Measurements from ENCODE around the gene DPYSL3. TPM values are rescaled to one million over a fixed set of nuclear protein-coding genes. Genes with fewer than 3 reads are reported as not detected.

Gene DPYSL3
- polyA plus RNA-seq, 1 of the 3 experiments (the other 2 are of a cell fraction) = 123 TPM

DNA sequence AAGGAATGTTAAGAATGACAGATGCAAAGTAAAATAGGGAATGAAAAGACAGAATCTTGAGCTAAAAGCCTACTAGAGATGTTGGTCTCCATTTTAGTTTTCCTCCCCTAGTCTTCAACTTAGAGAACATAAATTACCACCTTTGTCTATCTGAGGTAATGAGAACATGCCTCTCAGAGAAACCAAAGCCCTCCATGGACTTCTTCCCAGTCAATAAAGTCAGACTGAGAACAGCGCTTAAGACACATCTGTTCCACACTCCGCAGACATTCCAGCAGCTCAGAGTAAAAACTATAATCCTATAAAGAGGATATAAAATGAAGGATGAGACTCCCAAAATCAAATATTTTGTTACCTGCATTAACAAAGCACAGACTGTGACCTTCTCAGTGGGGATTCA, 79.2 kb downstream of the DPYSL3 start (continued):
- TF ChIP-seq EZH2phosphoT487 (IDR thresholded peaks at IDR 0.05; ENCODE audit: borderline replicate concordance, low read depth) = no peak
- TF ChIP-seq RAD21 (IDR thresholded peaks at IDR 0.05; ENCODE audit: low read length) = no peak

- Histone ChIP-seq H3K4me3 (ENCODE audit: low read depth in 2 of 2, low read length in 1 of 2) (no peak overlapping the region), H3K9me3 (no peaks in the 10 kb centered on the region), H3K4me1 (ENCODE audit: control insufficient read depth in 1 of 2, insufficient read depth in 2 of 2, low read depth in 1 of 2, low read length in 1 of 2) (peaks cover 14 to 27% of the 10 kb centered on the region in 2 experiments; a peak in 3 of 4 replicates), H3K27me3 (ENCODE audit: insufficient read depth) (no peaks in the 10 kb centered on the region), H3K27ac (ENCODE audit: low read depth in 2 of 2, low read length in 1 of 2) (peak overlapping the region; percentile 16 to 28; a peak in 1 of 4 replicates), H3F3A (replicated peaks; ENCODE audit: insufficient read depth) (peaks cover 8% of the 10 kb centered on the region), H3K9ac (no peak overlapping the region), H3K9me2 (no peaks in the 10 kb centered on the region), H3K79me2 (ENCODE audit: insufficient read depth) (peaks cover 85% of the 10 kb centered on the region), H2AFZ (ENCODE audit: low read depth) (no peak overlapping the region), H3K36me3 (replicated peaks in 1 of 2; ENCODE audit: control insufficient read depth in 1 of 2, insufficient read depth in 2 of 2, low read length in 1 of 2) (peaks cover 15 to 25% of the 10 kb centered on the region in 2 experiments), H3K4me2 (peak overlapping the region; percentile 1; the same call in 1 of the 2 replicates), H4K20me1 (ENCODE audit: insufficient read depth) (peaks cover 55% of the 10 kb centered on the region)
- POLR2A ChIA-PET = no interaction called here
- no peak for DNase-seq
- CTCF ChIA-PET = interaction anchor here (1.1 to 1.4 kb wide), 4 partner anchors 9 to 150 kb away, joined by 3 to 4 read pairs (median 3); no protein-coding TSS in a partner anchor
- TF ChIP-seq SMC3 (IDR thresholded peaks at IDR 0.05; ENCODE audit: low read depth, low read length) (no peak), PBX3 (IDR thresholded peaks at IDR 0.05) (0 out of 2 replicates have a peak, but pooled peaks have one; percentile 17), TAF1 (IDR thresholded peaks at IDR 0.05; ENCODE audit: borderline replicate concordance, low read depth, low read length) (no peak)
- TF ChIP-seq, protein P1, sequence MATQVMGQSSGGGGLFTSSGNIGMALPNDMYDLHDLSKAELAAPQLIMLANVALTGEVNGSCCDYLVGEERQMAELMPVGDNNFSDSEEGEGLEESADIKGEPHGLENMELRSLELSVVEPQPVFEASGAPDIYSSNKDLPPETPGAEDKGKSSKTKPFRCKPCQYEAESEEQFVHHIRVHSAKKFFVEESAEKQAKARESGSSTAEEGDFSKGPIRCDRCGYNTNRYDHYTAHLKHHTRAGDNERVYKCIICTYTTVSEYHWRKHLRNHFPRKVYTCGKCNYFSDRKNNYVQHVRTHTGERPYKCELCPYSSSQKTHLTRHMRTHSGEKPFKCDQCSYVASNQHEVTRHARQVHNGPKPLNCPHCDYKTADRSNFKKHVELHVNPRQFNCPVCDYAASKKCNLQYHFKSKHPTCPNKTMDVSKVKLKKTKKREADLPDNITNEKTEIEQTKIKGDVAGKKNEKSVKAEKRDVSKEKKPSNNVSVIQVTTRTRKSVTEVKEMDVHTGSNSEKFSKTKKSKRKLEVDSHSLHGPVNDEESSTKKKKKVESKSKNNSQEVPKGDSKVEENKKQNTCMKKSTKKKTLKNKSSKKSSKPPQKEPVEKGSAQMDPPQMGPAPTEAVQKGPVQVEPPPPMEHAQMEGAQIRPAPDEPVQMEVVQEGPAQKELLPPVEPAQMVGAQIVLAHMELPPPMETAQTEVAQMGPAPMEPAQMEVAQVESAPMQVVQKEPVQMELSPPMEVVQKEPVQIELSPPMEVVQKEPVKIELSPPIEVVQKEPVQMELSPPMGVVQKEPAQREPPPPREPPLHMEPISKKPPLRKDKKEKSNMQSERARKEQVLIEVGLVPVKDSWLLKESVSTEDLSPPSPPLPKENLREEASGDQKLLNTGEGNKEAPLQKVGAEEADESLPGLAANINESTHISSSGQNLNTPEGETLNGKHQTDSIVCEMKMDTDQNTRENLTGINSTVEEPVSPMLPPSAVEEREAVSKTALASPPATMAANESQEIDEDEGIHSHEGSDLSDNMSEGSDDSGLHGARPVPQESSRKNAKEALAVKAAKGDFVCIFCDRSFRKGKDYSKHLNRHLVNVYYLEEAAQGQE (IDR thresholded peaks at IDR 0.05; ENCODE audit: low read depth, low read length) = no peak
- WGBS (ENCODE audit: low lambda C conversion rate) = 75% methylated on average over 1 of the region's 1 CpG
Observed at GRCh38 chr5:147427521-147428401, 82.1 kb downstream of the DPYSL3 start.

All from SK-N-SH (cell line).